ENCODE measurements around the gene TAOK3.
"Not testable (repeated sequence)": the region's sequence is repeated elsewhere in the genome, so short reads cannot be mapped to it uniquely, and the experiment has no call there.

Gene TAOK3

GRCh38 chr12:118189741-118190191 is 182.9 kb downstream of the TAOK3 start:
- peak; percentile 43 for DNase-seq

DNA sequence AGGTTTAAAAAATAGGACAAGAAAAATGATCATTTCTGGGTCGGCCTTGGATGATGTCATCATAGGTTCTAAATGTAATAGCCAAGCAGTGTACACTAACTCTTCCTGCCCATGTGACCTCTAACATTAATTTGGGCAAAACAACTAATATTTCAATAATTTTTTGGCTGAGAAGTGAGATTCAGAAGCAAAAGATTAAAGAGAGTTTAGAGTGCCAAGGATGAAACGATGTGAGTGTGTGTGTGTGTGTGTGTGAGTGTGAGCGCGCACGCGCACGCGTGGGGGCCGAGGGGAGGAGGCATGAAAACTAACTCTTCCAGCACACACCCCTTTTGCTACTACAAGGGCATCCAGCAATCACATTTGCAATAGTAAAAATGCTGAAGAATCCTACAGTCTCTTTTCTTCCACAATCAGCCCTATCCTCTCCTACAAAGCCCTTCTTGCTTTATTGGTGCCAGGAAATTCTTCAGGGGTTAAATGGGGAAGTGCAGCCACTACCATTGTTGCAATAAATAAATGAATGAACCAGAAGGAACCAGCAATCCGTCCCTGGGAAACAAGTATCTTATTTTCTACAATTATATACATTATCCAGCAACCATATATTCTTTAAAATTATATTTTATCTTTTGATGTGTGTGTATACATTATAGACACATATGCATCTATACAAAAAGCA is 183.9 kb downstream of the TAOK3 start:
- no peak for DNase-seq

GRCh38 chr12:118187751-118188435 is 184.8 kb downstream of the TAOK3 start:
- no peak for DNase-seq

- DNase-seq = no peak
Measured at GRCh38 chr12:118185602-118186397, 186.9 kb downstream of the TAOK3 start.

DNA sequence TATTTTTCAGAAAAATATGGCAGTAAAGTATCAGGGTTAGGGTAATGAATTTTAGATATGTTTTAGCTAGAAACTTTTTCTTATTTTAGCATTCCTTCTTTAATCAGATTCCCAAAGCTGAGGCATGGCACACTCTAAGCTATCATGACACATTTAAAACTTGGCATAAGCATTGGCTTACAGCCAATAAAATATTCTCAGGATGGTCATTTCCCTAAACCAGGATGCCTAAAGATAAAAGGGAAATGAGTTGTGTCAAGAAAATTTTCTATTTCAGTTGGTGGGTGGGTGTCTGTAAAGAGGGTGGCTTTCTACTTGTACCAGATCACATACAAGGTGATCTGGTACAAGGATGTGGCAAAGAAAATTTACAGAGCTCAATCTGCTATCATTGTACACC is 189.0 kb downstream of the TAOK3 start:
- DNase-seq = no peak

- DNase-seq = no peak
Measured at GRCh38 chr12:118183155-118183554, 189.6 kb downstream of the TAOK3 start.

- no peak for DNase-seq
Measured at GRCh38 chr12:118175823-118176447, 196.8 kb downstream of the TAOK3 start.

DNA sequence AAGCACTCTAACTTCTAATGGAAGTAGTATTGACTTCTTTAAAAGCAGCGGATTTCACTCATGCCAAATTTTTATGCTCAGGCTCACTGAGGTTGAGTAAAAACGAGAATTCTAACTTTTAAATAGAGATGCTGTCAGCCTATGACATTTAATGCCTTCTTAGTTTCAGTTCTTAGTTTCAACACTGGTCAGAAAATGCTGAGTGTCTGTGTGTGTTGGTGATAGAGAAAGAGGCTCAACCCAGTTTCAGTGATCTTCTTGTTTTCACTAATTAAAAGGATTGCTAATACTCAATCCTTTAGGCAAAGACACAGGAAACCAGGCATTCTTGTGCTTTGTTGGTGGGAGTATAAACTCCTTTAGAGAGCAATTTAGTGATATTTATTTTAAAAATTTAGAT is 205.8 kb downstream of the TAOK3 start:
- DNase-seq = no peak

- DNase-seq = no peak
Measured at GRCh38 chr12:118164798-118165486, 207.8 kb downstream of the TAOK3 start.

- DNase-seq = no peak
Measured at GRCh38 chr12:118160536-118160935, 212.2 kb downstream of the TAOK3 start.

GRCh38 chr12:118151755-118152154 is 221.0 kb downstream of the TAOK3 start:
- DNase-seq = no peak

GRCh38 chr12:118150625-118151024 is 222.1 kb downstream of the TAOK3 start:
- no peak for DNase-seq

- no peak for DNase-seq
Measured at GRCh38 chr12:118148287-118148686, 224.4 kb downstream of the TAOK3 start.

DNA sequence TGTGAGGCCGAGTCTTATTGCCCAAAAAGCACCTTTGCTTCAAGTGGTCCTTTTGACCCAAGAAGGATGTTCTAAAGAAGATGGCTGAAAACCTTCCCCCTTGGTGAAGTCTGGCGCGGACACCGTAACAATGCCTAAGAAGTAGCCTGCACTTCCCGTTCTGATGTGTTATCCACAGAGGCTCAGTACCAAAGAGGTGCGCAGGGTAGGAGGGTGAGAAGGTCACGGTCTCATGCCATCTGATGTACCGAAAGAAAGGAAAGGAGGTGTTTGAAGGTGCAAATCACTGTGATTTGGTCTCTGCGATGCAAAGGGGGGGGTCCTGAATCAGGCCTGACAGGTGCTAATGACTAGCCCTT is 226.9 kb downstream of the TAOK3 start:
- DNase-seq = no peak

DNA sequence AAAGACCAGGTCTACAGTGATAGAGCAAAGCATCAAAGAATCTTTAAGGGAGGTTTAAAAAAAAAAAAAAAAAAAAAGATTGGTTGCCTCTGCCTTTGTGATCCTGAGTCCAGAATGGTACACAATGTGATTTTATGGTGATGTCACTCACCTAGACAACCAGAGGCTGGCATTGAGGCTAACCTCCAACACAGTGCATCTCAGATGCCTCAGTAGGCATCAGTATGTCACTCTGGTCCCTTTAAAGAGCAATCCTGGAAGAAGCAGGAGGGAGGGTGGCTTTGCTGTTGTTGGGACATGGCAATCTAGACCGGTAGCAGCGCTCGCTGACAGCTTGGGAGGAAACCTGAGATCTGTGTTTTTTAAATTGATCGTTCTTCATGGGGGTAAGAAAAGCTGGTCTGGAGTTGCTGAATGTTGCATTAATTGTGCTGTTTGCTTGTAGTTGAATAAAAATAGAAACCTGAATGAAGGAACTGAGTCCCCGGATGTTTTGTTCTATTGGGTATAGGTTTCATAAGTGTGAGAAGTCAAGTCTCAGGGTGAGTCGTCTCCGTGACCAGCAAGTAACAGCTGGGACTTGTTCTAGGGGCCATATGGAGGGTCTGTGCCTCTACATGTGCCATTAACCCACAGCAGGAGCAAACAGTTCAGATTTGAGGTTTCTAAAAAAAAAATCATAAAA is 227.5 kb downstream of the TAOK3 start:
- no peak for DNase-seq

DNA sequence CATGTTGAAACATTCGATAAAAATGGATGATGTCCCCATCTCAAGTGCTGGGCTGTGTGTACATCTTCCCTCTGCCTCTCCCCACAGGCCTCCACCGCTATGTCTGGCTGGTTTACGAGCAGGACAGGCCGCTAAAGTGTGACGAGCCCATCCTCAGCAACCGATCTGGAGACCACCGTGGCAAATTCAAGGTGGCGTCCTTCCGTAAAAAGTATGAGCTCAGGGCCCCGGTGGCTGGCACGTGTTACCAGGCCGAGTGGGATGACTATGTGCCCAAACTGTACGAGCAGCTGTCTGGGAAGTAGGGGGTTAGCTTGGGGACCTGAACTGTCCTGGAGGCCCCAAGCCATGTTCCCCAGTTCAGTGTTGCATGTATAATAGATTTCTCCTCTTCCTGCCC is 228.2 kb downstream of the TAOK3 start:
- DNase-seq = no peak

- no peak for DNase-seq
Measured at GRCh38 chr12:118140825-118141224, 231.9 kb downstream of the TAOK3 start.

DNA sequence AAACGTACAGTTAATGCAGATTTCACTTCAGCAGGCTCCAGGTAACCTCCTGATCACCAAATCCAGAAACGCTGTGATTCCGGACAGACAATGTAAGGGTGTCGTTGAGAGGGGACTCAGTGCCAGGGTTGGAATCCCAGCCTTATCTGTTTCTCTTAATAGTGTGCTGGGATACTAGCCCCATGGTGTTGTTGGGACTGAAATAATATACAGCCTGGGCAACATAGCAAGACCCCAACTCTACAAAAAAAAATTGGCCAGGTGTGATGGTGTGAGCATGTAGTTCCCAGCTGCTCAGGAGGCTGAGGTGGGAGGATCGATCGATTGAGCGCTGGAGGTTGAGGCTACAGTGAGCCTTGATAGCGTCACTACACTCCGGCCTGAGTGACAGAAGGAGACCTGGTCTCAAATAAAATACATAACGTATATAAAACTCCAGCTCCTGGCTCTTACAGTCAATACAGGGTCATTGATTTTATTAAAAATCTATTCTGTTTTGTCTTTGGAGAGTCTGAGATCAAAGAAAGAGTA is 235.5 kb downstream of the TAOK3 start:
- DNase-seq = no peak

- DNase-seq = peak; percentile 17
Measured at GRCh38 chr12:118136559-118137003, 236.1 kb downstream of the TAOK3 start.

GRCh38 chr12:118135788-118136558 is 236.7 kb downstream of the TAOK3 start, which contains the start of gene PEBP1:
Gene PEBP1 (plus strand): TSS chr12:118136124. CDS start chr12:118136210, 86 bp downstream.
- DNase-seq = peak; percentile 91

DNA sequence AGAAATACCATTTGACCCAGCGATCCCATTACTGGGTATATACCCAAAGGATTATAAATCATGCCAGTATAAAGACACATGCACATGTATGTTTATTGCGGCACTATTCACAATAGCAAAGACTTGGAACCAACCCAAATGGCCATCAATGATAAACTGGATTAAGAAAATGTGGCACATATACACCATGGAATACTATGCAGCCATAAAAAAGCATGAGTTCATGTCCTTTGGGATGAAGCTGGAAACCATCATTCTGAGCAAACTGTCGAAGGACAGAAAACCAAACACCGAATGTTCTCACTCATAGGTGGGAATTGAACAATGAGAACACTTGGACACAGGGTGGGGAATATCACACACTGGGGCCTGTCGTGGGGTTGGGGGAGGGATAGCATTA is 243.3 kb downstream of the TAOK3 start:
- not testable (repeated sequence) for DNase-seq
